Caki2 (cell line): Measurements from ENCODE around the gene SLAIN2. TPM values are rescaled to one million over a fixed set of nuclear protein-coding genes. Genes with fewer than 3 reads are reported as not detected.

Experiments
- DNase-seq: peaks from one replicate; pipeline ENCODE4 v3.0.0-alpha.2; 2015; ENCODE audit warnings: low read depth
- in situ Hi-C: cut with HindIII; loops from 2 replicates; pipeline ENCODE4 v1.10.0; 2016; ENCODE audit warnings: low sequenced_read_pairs, low pct_unique_long_range_greater_than_20kb, mixed read lengths
- total RNA-seq: library from RNA; depleted of rRNA; stranded (reverse); fragments of >200 nt; shearing (Covaris generic); gene quantifications from 2 replicates; pipeline ENCODE4 v1.2.3, GENCODE V29; 2014; ENCODE audit warnings: low replicate concordance; rRNA removed

SLAIN2 gene
- total RNA-seq, 1 experiment from 2014 or later, result 24.7 TPM

- in situ Hi-C loops, result no loop called here
- DNase-seq, result no peak
Measured at GRCh38 chr4:48467442-48467841, 126.1 kb downstream of the SLAIN2 start.

- no peak for DNase-seq
- in situ Hi-C loops, result no loop called here
Measured at GRCh38 chr4:48467891-48468290, 126.6 kb downstream of the SLAIN2 start.

- in situ Hi-C loops, result no loop called here
- DNase-seq, result no peak
Measured at GRCh38 chr4:48470137-48470536, 128.8 kb downstream of the SLAIN2 start.

GRCh38 chr4:48470570-48470969 is 129.2 kb downstream of the SLAIN2 start:
- DNase-seq, result no peak
- in situ Hi-C loops, result no loop called here

- DNase-seq, result no peak
- in situ Hi-C loops, result no loop called here
Measured at GRCh38 chr4:48472794-48473193, 131.5 kb downstream of the SLAIN2 start.

GRCh38 chr4:48475770-48476169 is 134.4 kb downstream of the SLAIN2 start:
- in situ Hi-C loops, result no loop called here

More at GRCh38 chr4:48475770-48476169, 134.4 kb downstream of the SLAIN2 start:
- DNase-seq, result no peak

Other genes starting within 250 kb of the SLAIN2 start
- 0.38 TPM in 1 of 2 replicates, not detected in the other for gene TXK, start 207.3 kb upstream of the SLAIN2 start, total RNA-seq
- 3.6 and 3.7 TPM in 2 replicates for gene TEC, start 71.7 kb upstream of the SLAIN2 start, total RNA-seq
- gene SLC10A4, start 141.8 kb downstream of the SLAIN2 start, total RNA-seq, result not detected in 2 replicates
- not detected in 2 replicates for gene ZAR1, start 148.7 kb downstream of the SLAIN2 start, total RNA-seq